Lower lobe of right lung (tissue), 2 donors: ENCODE measurements around the gene CSF1R. TPM values are rescaled to one million over a fixed set of nuclear protein-coding genes. Genes with fewer than 3 reads are reported as not detected.

Experiments used
- ATAC-seq, 2 donors: fragments of 200-7000 bp; cut with Tn5 transposase; one replicate each; pipeline ENCODE4 v1.9.1; 2020 to 2022; ENCODE audit warnings: mild to moderate bottlenecking in 2 of 2, moderate library complexity in 2 of 2
- DNase-seq: peaks from one replicate; pipeline ENCODE4 v3.0.0-alpha.2; 2020
- H3K27ac ChIP-seq: fragments of 200-600 bp; one replicate; pipeline ENCODE4 v1.8.0; 2022
- H3K27me3 ChIP-seq: fragments of 200-600 bp; one replicate; pipeline ENCODE4 v1.8.0; 2022; ENCODE audit warnings: low read depth
- H3K36me3 ChIP-seq: fragments of 200-600 bp; one replicate; pipeline ENCODE4 v1.8.0; 2022; ENCODE audit warnings: mild to moderate bottlenecking
- H3K4me1 ChIP-seq: fragments of 200-600 bp; one replicate; pipeline ENCODE4 v1.8.0; 2022
- H3K4me3 ChIP-seq: fragments of 200-600 bp; one replicate; pipeline ENCODE4 v1.8.0; 2022; ENCODE audit warnings: mild to moderate bottlenecking
- H3K9me3 ChIP-seq: fragments of 200-600 bp; one replicate; pipeline ENCODE4 v1.8.0; 2022
- CTCF ChIP-seq: fragments of 200-600 bp; IDR thresholded peaks from one replicate; pipeline ENCODE4 v1.8.0; 2022; ENCODE audit warnings: antibody characterized with exemption, mild to moderate bottlenecking
- intact Hi-C: fragments of 100-400 bp; cut with DNase I; formaldehyde crosslinking; loops from one replicate; pipeline ENCODE4 v1.11.0; 2022
- total RNA-seq: library from RNA; stranded (reverse); fragmentation: NEBNext Ultra II Directional; extraction: Animal tissue kit (Norgen Biotek cat#: 25700); gene quantifications from one replicate; pipeline ENCODE4 v1.2.1, GENCODE V29; 2021
- donor health status: DM: no; HTN: yes; CAD: no; lungs with severe emphysema.

The CSF1R gene
- total RNA-seq, 1 donor from 2014 or later = 78.2 TPM

GRCh38 chr5:150022681-150023080 lies 63.7 kb downstream of the CSF1R start:
- intact Hi-C loops = no loop called here
- H3K27me3 ChIP-seq = no peaks in the 10 kb centered on the region
- H3K27ac ChIP-seq = no peak overlapping the region
- peaks cover 98% of the 10 kb centered on the region for H3K36me3 ChIP-seq
- peaks cover 25% of the 10 kb centered on the region for H3K4me1 ChIP-seq
- no peak for TF ChIP-seq CTCF
- no peaks in the 10 kb centered on the region for H3K9me3 ChIP-seq
- H3K4me3 ChIP-seq = no peak overlapping the region
- ATAC-seq = no peak
- DNase-seq = no peak

GRCh38 chr5:150022158-150022531 lies 64.2 kb downstream of the CSF1R start:
- DNase-seq = no peak
- ATAC-seq = peak in 1 of 2 donors; percentile 54
- Histone ChIP-seq H3K27me3 (no peaks in the 10 kb centered on the region), H3K9me3 (no peaks in the 10 kb centered on the region), H3K4me3 (no peak overlapping the region), H3K4me1 (peaks cover 25% of the 10 kb centered on the region), H3K36me3 (peaks cover 98% of the 10 kb centered on the region), H3K27ac (peak overlapping the region; percentile 53)
- TF ChIP-seq CTCF = no peak
- intact Hi-C loops = no loop called here

- TF ChIP-seq CTCF = no peak
- H3K27me3 ChIP-seq = no peaks in the 10 kb centered on the region
- peaks cover 93% of the 10 kb centered on the region for H3K36me3 ChIP-seq
- DNase-seq (no peak), ATAC-seq (peak in 1 of 2 donors; percentile 46)
- intact Hi-C loops = no loop called here
- H3K4me3 ChIP-seq = no peak overlapping the region
- H3K9me3 ChIP-seq = no peaks in the 10 kb centered on the region
- H3K27ac ChIP-seq = peak overlapping the region; percentile 53
- H3K4me1 ChIP-seq = peaks cover 25% of the 10 kb centered on the region
Observed at GRCh38 chr5:150021491-150022157, 64.7 kb downstream of the CSF1R start.

GRCh38 chr5:150020249-150020648 lies 66.1 kb downstream of the CSF1R start:
- no peak overlapping the region for H3K27ac ChIP-seq
- no peaks in the 10 kb centered on the region for H3K27me3 ChIP-seq
- H3K4me1 ChIP-seq = peaks cover 24% of the 10 kb centered on the region
- DNase-seq (no peak), ATAC-seq (no peak)
- H3K4me3 ChIP-seq = no peak overlapping the region
- peaks cover 92% of the 10 kb centered on the region for H3K36me3 ChIP-seq
- TF ChIP-seq CTCF = no peak
- intact Hi-C loops = no loop called here
- H3K9me3 ChIP-seq = no peaks in the 10 kb centered on the region

- ATAC-seq (no peak), DNase-seq (no peak)
- Histone ChIP-seq H3K9me3 (no peaks in the 10 kb centered on the region), H3K27ac (no peak overlapping the region), H3K4me1 (peaks cover 9% of the 10 kb centered on the region), H3K4me3 (no peak overlapping the region), H3K36me3 (peaks cover 93% of the 10 kb centered on the region), H3K27me3 (no peaks in the 10 kb centered on the region)
- no peak for TF ChIP-seq CTCF
- intact Hi-C loops = no loop called here
Observed at GRCh38 chr5:150017226-150018005, 68.9 kb downstream of the CSF1R start.
